Measurements from ENCODE around the gene TTC38.

TTC38 gene

GRCh38 chr22:46335201-46336118 lies 67.7 kb downstream of the TTC38 start, which contains the start of gene TRMU:
TSS of gene TRMU (plus strand) at chr22:46335714. CDS start at chr22:46335765, 51 bp downstream.
- DNase-seq = peak; percentile 78

- DNase-seq = no peak
Observed at GRCh38 chr22:46336119-46337078, 68.6 kb downstream of the TTC38 start.

- no peak for DNase-seq
Observed at GRCh38 chr22:46337870-46338269, 70.1 kb downstream of the TTC38 start.

DNA sequence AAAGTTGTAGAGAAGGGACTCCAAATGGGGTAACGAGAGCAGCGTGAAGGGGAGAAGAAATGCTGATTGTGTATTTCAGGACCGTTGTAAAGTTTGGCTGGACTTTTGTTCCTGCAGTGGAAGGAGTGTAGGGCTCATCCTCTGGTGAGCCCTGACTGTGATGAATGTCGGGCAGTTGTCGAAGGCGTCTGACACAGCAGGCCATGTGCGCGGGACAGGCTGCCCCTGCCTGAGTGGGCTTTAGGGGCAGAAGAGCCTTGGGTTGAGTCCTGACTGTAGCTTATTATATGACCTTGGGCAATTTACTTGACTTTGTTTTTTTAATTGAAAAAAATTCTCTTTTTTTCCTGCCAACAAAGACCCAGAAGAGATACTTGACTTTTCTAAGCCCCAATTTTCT lies 70.8 kb downstream of the TTC38 start:
- DNase-seq = no peak

DNA sequence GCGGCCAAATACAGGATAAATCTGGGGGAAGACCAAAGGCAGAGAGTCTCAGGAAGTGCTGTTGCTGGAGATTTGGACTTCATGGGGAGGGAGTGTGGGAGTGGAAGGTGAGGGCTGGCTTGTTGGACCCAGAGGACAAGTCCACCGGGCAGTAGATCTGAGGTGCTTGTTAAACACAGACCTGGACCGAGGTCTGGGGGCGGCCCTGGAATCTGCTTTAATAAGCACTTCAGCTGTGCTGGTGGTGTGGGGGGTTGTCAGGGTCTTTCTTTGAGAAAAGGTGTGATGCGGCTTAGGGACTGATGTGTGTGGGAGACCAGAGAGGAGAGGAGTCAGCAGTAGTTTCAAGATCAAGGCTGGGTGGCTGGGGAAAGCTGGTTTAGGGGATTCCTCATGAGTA lies 72.1 kb downstream of the TTC38 start:
- no peak for DNase-seq

GRCh38 chr22:46340676-46341075 lies 72.9 kb downstream of the TTC38 start:
- no peak for DNase-seq
